NT2/D1 (cell line): ENCODE data around the gene IGF2BP2.

Source experiments
- DNase-seq: peaks from one replicate; pipeline ENCODE4 v3.0.0-alpha.2; 2011; ENCODE audit warnings: low read depth, low spot score
- H3K27me3 ChIP-seq: 2 replicates; pipeline ENCODE4 v1.6.0; 2011; ENCODE audit warnings: mild to moderate bottlenecking; ENCODE audit not compliant: insufficient read length, insufficient read depth
- H3K36me3 ChIP-seq: 2 replicates; pipeline ENCODE4 v1.6.1; 2011; ENCODE audit warnings: mild to moderate bottlenecking, low read length, mixed read lengths; ENCODE audit not compliant: insufficient read depth, insufficient read length
- H3K4me1 ChIP-seq: 2 replicates; pipeline ENCODE4 v1.5.1; 2011; ENCODE audit not compliant: insufficient read depth, insufficient read length
- H3K4me3 ChIP-seq: 2 replicates; pipeline ENCODE4 v1.5.1; 2011; ENCODE audit warnings: low read depth; ENCODE audit not compliant: insufficient read length
- H3K9ac ChIP-seq: 2 replicates; pipeline ENCODE4 v1.6.0; 2011; ENCODE audit warnings: low read depth; ENCODE audit not compliant: insufficient read length
- H3K9me3 ChIP-seq: 2 replicates; pipeline ENCODE4 v1.5.1; 2011; ENCODE audit warnings: mild to moderate bottlenecking, low read length; ENCODE audit not compliant: insufficient read depth
- SUZ12 ChIP-seq: IDR thresholded peaks from 2 replicates; pipeline ENCODE4 v1.6.1; 2011; ENCODE audit not compliant: insufficient read length, insufficient read depth; ENCODE audit errors: extremely low read depth
- YY1 ChIP-seq: IDR thresholded peaks from 2 replicates; pipeline ENCODE4 v1.6.1; 2011; ENCODE audit not compliant: insufficient read length, insufficient read depth
- ZNF274 ChIP-seq: IDR thresholded peaks from 2 replicates; pipeline ENCODE4 v1.6.1; 2011; ENCODE audit warnings: mild to moderate bottlenecking, low read depth, low read length

The IGF2BP2 gene

GRCh38 chr3:185713015-185713414 is 111.8 kb downstream of the IGF2BP2 start:
- no peak for TF ChIP-seq YY1
- TF ChIP-seq SUZ12: no peak
- Histone ChIP-seq H3K9me3 (no peaks in the 10 kb centered on the region), H3K27me3 (no peaks in the 10 kb centered on the region), H3K9ac (no peak overlapping the region), H3K4me3 (no peak overlapping the region), H3K4me1 (peaks cover 12% of the 10 kb centered on the region), H3K36me3 (peaks cover 7% of the 10 kb centered on the region)
- no peak for DNase-seq

GRCh38 chr3:185712337-185712736 is 112.5 kb downstream of the IGF2BP2 start:
- Histone ChIP-seq H3K27me3 (no peaks in the 10 kb centered on the region), H3K9ac (no peak overlapping the region), H3K9me3 (no peaks in the 10 kb centered on the region), H3K36me3 (peaks cover 7% of the 10 kb centered on the region), H3K4me1 (peaks cover 12% of the 10 kb centered on the region), H3K4me3 (no peak overlapping the region)
- DNase-seq: no peak
- no peak for TF ChIP-seq ZNF274
- TF ChIP-seq SUZ12: no peak
- no peak for TF ChIP-seq YY1

GRCh38 chr3:185711255-185711870 is 113.5 kb downstream of the IGF2BP2 start:
- H3K36me3 ChIP-seq: no peaks in the 10 kb centered on the region
- H3K9me3 ChIP-seq: no peaks in the 10 kb centered on the region
- H3K9ac ChIP-seq: no peak overlapping the region
- peaks cover 3% of the 10 kb centered on the region for H3K4me1 ChIP-seq
- DNase-seq: no peak
- TF ChIP-seq YY1 (no peak), ZNF274 (no peak), SUZ12 (no peak)
- no peaks in the 10 kb centered on the region for H3K27me3 ChIP-seq
- H3K4me3 ChIP-seq: no peak overlapping the region

- Histone ChIP-seq H3K9ac (no peak overlapping the region), H3K36me3 (no peaks in the 10 kb centered on the region), H3K9me3 (no peaks in the 10 kb centered on the region), H3K4me3 (no peak overlapping the region), H3K4me1 (peaks cover 2% of the 10 kb centered on the region), H3K27me3 (no peaks in the 10 kb centered on the region)
- no peak for DNase-seq
- TF ChIP-seq ZNF274 (no peak), SUZ12 (no peak), YY1 (no peak)
These were observed 115.4 kb downstream of the IGF2BP2 start for GRCh38 chr3:185709251-185709955.

- Histone ChIP-seq H3K4me1 (peaks cover 4% of the 10 kb centered on the region), H3K36me3 (no peaks in the 10 kb centered on the region), H3K27me3 (no peaks in the 10 kb centered on the region), H3K4me3 (no peak overlapping the region), H3K9me3 (no peaks in the 10 kb centered on the region), H3K9ac (no peak overlapping the region)
- DNase-seq: no peak
- TF ChIP-seq ZNF274 (no peak), SUZ12 (no peak), YY1 (no peak)
These were observed 116.5 kb downstream of the IGF2BP2 start for GRCh38 chr3:185708392-185708791.

GRCh38 chr3:185705498-185705897 is 119.3 kb downstream of the IGF2BP2 start:
- TF ChIP-seq YY1 (no peak), ZNF274 (no peak), SUZ12 (no peak)
- no peak overlapping the region for H3K4me3 ChIP-seq
- no peak overlapping the region for H3K9ac ChIP-seq
- no peaks in the 10 kb centered on the region for H3K9me3 ChIP-seq
- H3K27me3 ChIP-seq: no peaks in the 10 kb centered on the region
- no peak for DNase-seq
- H3K36me3 ChIP-seq: no peaks in the 10 kb centered on the region
- H3K4me1 ChIP-seq: peaks cover 8% of the 10 kb centered on the region
